OCI-LY7 (cell line): ENCODE results near the gene GPR63.

Experiments
- CTCF ChIP-seq: fragments of 200-600 bp; sonication (generic); conservative IDR thresholded peaks from 2 replicates; pipeline ENCODE4 v1.5.1; 2014; ENCODE audit warnings: mild to moderate bottlenecking, antibody characterized with exemption, low read length, moderate library complexity, mixed read lengths
- EZH2phosphoT487 ChIP-seq: fragments of 200-600 bp; sonication (generic); IDR thresholded peaks from 2 replicates; pipeline ENCODE4 v1.6.1; 2018; ENCODE audit warnings: low read depth, borderline replicate concordance, mild to moderate bottlenecking, mixed run types, antibody characterized with exemption, low read length, moderate library complexity, mixed read lengths

- TF ChIP-seq CTCF (no peak), EZH2phosphoT487 (no peak)
Measured at GRCh38 chr6:96823743-96824142, 13.5 kb downstream of the GPR63 start.
